SIG-M5 treated with dmso at 0.1 percent for 504 hours (cell line): ENCODE results near the gene BRAT1.

ENCODE experiments used
- DNase-seq: peaks from one replicate; lab custom pipeline; 2025; ENCODE audit not compliant: unreplicated experiment; lab: John Stamatoyannopoulos, UW

BRAT1 gene

DNA sequence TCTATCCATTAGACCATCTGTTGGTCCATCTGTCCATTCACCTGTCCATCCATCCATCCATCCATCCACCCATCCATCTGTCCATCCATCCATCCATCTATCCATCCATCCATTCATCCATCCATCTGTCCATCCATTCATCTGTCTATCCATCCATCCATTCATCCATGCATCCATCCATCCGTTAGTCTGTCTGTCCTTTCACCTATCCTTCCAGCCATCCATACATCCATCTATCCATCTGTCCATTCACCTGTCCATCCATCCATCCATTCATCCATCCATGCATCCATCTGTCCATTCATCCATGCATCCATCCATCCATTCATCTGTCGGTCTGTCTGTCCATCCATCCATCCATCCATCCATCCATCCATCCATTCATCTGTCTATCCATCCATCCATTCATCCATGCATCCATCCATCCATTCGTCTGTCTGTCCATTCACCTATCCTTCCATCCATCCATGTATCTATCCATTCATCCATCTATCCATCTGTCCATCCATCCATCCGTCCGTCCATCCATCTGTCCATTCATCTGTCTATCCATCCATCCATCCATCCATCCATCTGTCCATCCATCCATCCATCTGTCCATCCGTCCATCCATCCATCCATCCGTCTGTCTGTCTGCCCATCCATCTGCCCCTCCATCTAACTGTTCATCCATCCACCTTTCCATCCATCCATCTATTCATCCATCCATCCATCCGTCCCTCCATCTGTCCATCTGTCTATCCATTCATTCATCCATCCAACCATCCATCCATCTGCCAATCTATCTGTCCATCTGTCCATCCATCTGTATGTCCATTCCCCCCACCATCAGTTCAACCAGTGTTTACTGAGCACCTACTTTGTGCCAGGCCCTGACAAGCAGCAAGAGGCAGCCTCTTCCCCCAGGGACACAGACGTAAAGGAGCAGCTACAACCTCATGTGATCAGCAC, 40.6 kb downstream of the BRAT1 start:
- no peak for DNase-seq

GRCh38 chr7:2513702-2514101, 41.6 kb downstream of the BRAT1 start:
- no peak for DNase-seq

GRCh38 chr7:2512713-2513112, 42.6 kb downstream of the BRAT1 start:
- no peak for DNase-seq

DNA sequence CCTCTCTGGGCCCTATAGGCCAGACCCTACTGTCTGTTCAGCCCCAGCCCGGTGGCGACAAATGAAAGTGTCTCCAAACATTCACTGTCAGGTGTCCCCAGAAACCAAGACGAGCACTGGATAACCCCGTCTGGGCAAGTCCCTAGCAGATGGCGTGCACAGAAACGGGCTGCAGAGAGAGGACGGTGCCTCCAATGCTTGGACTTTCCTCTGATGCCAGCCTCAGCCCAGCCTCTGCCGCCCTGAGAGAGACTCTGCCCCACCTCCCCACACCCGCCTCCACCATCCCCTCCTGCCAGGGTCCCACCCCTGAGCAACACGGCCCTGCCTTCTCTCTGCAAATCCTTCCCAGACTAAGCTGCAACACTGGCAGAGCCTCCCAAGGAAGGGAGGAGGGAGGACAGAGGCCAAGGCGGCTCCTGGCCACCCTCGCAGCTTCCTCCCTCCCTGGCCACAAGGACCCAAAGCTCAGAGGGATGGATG, 43.1 kb downstream of the BRAT1 start:
- DNase-seq, result no peak

DNA sequence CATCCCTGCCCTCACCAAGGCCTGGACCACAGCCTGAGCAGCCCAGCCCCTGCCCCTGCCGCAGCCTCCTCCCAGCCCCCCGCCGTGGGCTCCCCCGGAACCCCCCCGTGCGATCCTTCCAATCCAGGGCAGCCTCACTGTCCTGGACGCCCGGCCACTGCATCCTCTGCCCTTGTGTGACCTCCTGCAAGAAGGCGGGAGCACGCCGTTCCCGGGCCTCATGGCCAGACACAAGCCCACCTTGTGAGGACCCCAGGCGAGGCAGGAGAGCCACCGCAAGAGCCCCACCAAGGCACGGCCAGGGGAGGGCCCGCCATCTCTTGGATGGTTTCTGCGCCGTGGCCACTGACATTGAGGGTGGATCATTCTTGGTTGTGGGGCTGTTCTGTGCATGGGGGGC, 43.6 kb downstream of the BRAT1 start:
- DNase-seq, result no peak

GRCh38 chr7:2510909-2511768, 44.2 kb downstream of the BRAT1 start:
- DNase-seq, result peak; percentile 51

- no peak for DNase-seq
Measured at GRCh38 chr7:2510130-2510776, 45.1 kb downstream of the BRAT1 start.

GRCh38 chr7:2509298-2509906, 45.9 kb downstream of the BRAT1 start:
- no peak for DNase-seq

DNA sequence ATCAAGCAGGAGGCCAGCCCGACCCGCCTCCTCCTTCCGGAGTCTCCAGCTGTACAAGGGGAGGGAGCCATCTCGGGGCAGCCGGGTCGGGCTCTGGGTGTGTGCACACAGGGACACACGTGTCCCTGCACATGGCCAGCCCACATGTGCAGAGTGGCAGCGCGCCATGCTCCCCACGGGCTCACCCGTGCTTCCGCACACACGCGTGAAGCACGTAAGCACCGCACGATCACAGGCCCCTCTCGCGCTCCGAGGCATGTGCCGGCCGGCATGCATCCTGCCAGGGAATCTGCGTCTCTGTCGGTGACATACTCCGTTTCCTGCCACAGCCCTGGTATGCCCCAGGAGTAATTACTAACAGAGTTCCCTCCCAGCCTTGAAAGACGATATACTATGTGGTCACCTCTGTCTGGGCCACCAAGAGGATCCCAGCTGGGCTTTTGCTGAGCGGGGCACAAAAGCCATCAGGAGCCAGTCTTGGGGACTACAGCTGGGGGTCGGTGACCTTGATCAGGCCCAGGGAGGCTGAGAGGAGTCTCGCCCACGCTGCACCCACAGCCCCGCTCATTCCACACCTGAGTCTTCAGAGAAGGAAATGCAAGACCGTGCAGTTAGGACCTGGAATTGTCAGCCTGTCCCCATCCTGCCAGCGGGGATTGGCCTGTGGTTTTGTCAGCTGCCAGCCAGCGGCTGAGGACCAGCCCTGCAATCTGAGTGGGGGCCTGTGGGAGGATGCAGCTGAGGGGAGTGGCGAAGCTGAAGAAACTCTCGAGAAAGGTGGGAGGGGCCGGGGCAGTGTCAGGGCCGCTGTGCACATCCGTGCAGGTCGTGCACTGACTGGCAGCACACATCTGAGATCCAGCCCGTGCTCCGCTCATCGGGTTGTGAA, 46.8 kb downstream of the BRAT1 start:
- peak; percentile 75 for DNase-seq

DNA sequence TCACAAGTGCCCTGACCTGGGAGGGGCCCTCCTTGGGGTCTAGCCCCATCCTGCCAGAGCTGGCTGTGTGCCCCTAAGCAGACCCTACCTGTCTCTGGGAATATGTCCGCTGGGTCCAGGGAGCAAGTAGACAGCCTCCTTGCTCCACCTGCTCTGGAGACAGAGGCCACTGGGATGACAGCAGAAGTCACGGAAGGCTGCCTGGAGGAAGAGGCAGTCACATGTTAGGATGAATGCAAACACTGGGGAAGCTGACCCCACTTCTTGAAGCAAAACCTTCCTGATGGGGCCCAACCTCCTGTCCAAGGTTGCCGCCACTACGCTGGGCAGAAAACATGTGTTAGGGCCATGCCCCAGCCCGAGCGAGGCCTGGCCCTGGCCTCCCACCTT, 47.4 kb downstream of the BRAT1 start:
- no peak for DNase-seq

DNA sequence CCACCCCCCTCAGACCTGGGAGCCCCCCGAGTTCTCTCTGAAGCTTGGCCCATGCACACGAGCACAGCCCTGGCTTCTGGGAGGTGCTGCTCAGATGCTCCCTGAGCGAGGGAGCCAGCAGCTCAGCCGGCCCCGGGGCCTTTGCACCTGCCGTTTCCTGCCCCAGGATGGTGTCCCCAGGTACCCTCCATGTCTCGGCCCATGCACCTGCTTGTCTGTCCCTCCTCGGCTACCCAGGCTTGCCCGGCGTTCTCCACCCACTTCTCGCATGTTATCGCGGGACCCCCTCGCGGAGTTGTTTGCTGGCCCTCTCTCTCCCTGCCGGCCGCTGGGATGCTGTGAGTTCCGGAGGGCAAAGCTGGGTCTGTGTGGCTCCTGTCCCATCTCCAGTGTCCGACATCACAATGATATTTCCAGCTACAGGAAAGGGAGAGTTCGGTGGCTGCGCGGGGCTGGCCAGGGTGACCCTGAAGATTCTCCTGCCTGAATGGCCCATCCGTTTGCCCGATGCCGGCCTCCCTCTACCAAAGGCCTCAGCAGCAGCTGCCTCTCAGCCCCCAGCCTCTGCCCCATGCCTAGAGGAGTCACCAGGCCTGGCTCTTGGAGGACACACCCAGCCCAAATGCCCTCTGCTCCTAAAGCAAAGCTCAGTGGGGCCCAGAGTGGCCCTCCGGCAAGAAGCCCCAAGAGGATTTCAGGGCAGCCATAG, 48.0 kb downstream of the BRAT1 start:
- no peak for DNase-seq

- DNase-seq, result no peak
Measured at GRCh38 chr7:2505401-2505800, 49.9 kb downstream of the BRAT1 start.

DNA sequence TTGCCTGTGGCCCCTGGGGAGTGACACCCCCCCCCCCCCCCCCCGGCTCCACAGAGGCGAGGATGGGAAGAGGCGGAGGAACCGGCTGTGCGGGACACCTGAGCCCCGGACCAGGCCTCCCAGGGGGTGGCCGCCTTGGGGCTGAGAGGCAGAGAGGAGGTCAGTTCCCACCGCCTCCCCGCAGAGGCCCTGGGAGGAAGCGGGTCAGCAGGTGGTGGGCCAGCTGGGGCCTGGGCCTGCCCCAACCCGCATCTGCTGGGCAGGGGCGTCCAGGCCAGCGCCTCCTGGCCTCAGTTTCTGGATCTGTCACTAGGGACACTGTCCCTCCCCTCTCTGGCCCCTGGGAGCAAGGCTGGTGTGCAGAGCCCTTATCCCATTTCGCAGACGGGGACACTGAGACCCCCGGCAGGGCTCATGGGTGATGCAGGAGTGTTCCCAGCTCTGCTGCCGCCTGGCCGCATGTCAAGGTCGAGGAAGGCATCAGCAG, 50.4 kb downstream of the BRAT1 start:
- DNase-seq, result no peak

- DNase-seq, result no peak
Measured at GRCh38 chr7:2504128-2504888, 51.0 kb downstream of the BRAT1 start.

DNA sequence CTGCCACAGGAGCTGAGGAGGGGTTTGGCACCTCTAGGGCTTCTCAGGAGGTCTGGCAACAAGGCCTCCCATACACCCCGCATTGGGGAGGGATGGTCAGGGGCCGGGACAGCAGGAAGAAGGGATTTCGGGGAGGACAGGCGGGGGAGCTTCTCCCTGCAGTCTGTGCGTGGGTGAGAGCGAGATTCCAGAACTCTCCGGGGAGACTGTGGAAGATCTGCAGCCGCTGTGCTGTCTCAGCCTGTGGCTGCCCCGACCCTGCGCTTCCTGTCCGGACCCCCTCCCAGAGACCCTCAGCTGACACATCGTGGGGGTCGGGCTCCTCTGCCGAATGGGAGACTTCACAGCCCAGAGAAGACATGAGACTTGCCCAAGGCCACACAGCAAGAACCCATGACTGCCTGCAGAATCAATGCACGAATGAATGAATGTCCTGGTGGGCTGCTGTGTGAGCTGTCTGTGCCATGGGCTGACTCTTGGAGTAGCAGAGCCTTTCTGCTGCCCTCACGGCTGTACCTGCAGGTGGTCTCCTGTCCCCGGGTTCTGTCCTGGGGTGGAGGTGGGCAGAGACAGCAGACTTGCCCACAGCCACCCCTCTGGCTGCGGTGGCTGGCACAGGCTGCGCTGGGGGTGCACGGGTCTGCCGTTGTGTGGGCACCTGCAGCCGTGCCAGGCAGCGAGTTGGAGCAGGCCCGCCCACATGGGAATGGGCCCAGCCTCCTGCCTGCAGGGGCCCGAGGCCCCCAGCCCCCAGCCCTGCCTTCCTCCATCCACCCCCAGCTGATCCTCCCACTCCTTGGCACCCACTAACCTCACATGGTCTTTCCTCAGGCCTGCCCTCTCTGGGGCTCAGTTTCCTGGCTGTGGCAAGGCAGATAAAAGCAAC, 52.0 kb downstream of the BRAT1 start:
- no peak for DNase-seq

- no peak for DNase-seq
Measured at GRCh38 chr7:2502647-2502966, 52.7 kb downstream of the BRAT1 start.

DNA sequence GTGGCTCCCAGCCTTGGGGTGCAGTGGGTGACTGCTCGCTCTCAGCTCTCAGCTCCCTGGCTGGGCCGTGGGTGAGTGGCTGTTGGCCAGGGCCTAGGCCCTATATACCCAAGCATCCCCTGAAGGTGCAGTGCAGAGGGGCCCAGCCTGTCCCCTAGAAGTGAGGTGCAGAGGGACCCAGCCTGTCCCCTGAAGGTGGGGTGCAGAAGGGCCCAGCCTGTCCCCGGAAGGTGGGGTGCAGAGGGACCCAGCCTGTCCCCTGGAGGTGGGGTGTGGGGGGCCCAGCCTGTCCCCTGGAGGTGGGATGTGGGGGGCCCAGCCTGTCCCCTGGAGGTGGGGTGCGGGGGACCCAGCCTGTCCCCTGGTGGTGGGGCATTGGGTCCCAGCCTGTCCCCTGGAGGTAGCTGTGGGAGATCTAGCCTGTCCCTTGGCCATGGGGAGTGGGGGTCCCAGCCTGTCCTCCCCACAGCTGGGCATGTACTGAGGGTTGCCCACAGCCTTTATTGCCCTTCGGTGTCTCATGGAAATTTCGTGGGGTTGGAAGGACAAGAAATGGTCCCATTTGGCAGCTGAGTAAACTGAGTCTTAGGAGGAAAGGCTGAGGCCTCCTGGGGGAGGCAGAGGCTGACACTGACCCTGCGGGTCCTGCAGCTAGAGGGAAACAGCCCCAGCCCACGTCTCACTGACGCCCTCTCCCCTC, 53.2 kb downstream of the BRAT1 start:
- DNase-seq, result no peak
